ENCODE data around the gene EEF1E1. TPM values are rescaled to one million over a fixed set of nuclear protein-coding genes. Genes with fewer than 3 reads are reported as not detected.
A peak's percentile ranks its signal among the peaks of the same experiment; 100 is the strongest.

Gene EEF1E1
- 35.8 and 43.3 TPM in 2 replicates for total RNA-seq
- long read RNA-seq, transcript EEF1E1-201 (4 exons, 1,077 nt), result major isoform, 35 of 43 reads
- long read RNA-seq, partial matches to known transcripts, result 2 of 43 reads
- long read RNA-seq, other reads (novel, unspliced or antisense), result 5 of 43 reads

GRCh38 chr6:8102122-8102958 is at the start of gene EEF1E1:
TSS of gene EEF1E1 (minus strand) at chr6:8102548. CDS start at chr6:8102521, 27 bp downstream.
- Mint-ChIP-seq H3K27ac (peak within 1 kb of the TSS; percentile 95), H3K27me3 (no peaks in the 10 kb centered on the region), H3K36me3 (ENCODE audit: insufficient read depth) (peaks cover 2% of the 10 kb centered on the region), H3K9me3 (ENCODE audit: low read depth) (peaks cover 6% of the 10 kb centered on the region), H3K4me3 (ENCODE audit: low read depth) (peak within 1 kb of the TSS; percentile 99), H3K4me1 (ENCODE audit: low read depth) (peaks cover 23% of the 10 kb centered on the region)
- DNase-seq (ENCODE audit: low spot score, unreplicated experiment), result peak; percentile 90
- TF ChIP-seq, protein P1, sequence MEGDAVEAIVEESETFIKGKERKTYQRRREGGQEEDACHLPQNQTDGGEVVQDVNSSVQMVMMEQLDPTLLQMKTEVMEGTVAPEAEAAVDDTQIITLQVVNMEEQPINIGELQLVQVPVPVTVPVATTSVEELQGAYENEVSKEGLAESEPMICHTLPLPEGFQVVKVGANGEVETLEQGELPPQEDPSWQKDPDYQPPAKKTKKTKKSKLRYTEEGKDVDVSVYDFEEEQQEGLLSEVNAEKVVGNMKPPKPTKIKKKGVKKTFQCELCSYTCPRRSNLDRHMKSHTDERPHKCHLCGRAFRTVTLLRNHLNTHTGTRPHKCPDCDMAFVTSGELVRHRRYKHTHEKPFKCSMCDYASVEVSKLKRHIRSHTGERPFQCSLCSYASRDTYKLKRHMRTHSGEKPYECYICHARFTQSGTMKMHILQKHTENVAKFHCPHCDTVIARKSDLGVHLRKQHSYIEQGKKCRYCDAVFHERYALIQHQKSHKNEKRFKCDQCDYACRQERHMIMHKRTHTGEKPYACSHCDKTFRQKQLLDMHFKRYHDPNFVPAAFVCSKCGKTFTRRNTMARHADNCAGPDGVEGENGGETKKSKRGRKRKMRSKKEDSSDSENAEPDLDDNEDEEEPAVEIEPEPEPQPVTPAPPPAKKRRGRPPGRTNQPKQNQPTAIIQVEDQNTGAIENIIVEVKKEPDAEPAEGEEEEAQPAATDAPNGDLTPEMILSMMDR (IDR thresholded peaks at IDR 0.05; ENCODE audit: unreplicated experiment), result no peak

DNA sequence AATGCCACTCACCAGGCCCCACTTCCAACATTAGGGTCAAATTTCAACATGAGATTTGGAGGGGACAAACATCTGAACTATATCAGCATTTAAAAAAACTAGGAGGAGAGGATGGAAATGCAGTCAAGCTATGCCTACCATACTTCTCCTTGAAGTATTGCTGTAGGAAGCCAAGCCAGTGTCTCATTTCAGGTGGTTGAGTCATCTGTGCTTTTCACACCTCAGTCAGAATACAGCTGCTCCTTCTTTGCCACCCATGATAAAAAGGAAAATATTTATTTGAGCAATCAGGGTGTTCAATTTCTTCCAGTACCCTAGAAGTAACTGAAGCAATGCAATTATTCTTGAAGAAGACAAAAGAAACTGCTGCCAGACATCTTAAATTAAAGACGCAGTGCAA is 47.0 kb upstream of the EEF1E1 start:
- no peak for DNase-seq (ENCODE audit: low spot score, unreplicated experiment)
- H3K27me3 Mint-ChIP-seq, result no peaks in the 10 kb centered on the region
- no peak overlapping the region for H3K27ac Mint-ChIP-seq
- no peaks in the 10 kb centered on the region for H3K4me1 Mint-ChIP-seq (ENCODE audit: low read depth)
- TF ChIP-seq, protein P1 (IDR thresholded peaks at IDR 0.05; ENCODE audit: unreplicated experiment), result no peak
- H3K36me3 Mint-ChIP-seq (ENCODE audit: insufficient read depth), result no peaks in the 10 kb centered on the region
- no peak overlapping the region for H3K4me3 Mint-ChIP-seq (ENCODE audit: low read depth)
- no peaks in the 10 kb centered on the region for H3K9me3 Mint-ChIP-seq (ENCODE audit: low read depth)

- Mint-ChIP-seq H3K27ac (no peak overlapping the region), H3K4me1 (ENCODE audit: low read depth) (no peaks in the 10 kb centered on the region), H3K36me3 (ENCODE audit: insufficient read depth) (no peaks in the 10 kb centered on the region), H3K4me3 (ENCODE audit: low read depth) (no peak overlapping the region), H3K27me3 (peaks cover 4% of the 10 kb centered on the region), H3K9me3 (ENCODE audit: low read depth) (no peaks in the 10 kb centered on the region)
- DNase-seq (ENCODE audit: low spot score, unreplicated experiment), result no peak
- TF ChIP-seq, protein P1 (IDR thresholded peaks at IDR 0.05; ENCODE audit: unreplicated experiment), result no peak
These were observed 41.6 kb upstream of the EEF1E1 start for GRCh38 chr6:8143945-8144344.

DNA sequence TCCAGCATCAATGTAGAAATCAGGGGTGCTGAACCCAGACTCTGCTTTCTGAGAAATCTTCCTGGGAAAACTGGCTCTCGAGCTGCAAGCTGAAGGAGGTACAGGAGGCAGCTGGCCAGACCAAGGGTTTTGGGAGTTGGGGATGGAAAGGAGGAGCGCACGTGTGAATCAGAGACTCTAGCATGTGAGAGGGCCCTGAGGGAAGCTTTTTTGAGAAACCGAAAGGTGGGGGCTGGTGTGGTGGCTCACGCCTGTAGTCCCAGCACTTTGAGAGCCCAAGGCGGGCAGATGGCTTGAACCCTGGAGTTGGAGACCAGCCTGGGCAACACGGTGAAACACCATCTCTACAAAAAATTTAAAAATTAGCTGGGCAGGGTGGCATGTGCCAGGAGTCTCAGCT is 37.1 kb upstream of the EEF1E1 start:
- no peak for DNase-seq (ENCODE audit: low spot score, unreplicated experiment)
- Mint-ChIP-seq H3K27ac (no peak overlapping the region), H3K9me3 (ENCODE audit: low read depth) (no peaks in the 10 kb centered on the region), H3K27me3 (peaks cover 6% of the 10 kb centered on the region), H3K4me3 (ENCODE audit: low read depth) (no peak overlapping the region), H3K36me3 (ENCODE audit: insufficient read depth) (no peaks in the 10 kb centered on the region), H3K4me1 (ENCODE audit: low read depth) (peaks cover 5% of the 10 kb centered on the region)
- TF ChIP-seq, protein P1 (IDR thresholded peaks at IDR 0.05; ENCODE audit: unreplicated experiment), result no peak

DNA sequence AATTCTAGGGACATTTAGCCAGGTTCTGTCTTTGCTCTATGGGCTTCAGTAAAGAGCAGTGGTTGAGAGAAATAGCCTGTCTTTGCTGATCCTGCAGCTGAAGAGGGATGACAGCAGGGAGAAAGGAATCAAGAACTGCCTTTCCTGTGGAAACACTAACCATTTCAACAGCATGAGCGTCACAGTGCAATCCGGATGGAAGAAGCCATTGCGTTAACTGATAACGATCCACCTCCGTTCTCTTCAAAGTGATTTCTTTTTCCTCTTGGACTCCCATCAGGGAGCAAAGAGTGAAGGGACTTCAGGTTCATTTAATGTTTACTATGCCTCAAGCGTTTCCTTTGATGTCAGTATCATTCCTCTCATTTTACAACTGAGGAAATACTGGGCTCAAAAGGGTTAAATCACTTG is 35.2 kb upstream of the EEF1E1 start:
- DNase-seq (ENCODE audit: low spot score, unreplicated experiment), result no peak
- Mint-ChIP-seq H3K36me3 (ENCODE audit: insufficient read depth) (no peaks in the 10 kb centered on the region), H3K4me3 (ENCODE audit: low read depth) (no peak overlapping the region), H3K27ac (no peak overlapping the region), H3K27me3 (peaks cover 6% of the 10 kb centered on the region), H3K4me1 (ENCODE audit: low read depth) (peaks cover 5% of the 10 kb centered on the region), H3K9me3 (ENCODE audit: low read depth) (no peaks in the 10 kb centered on the region)
- TF ChIP-seq, protein P1 (IDR thresholded peaks at IDR 0.05; ENCODE audit: unreplicated experiment), result no peak
